GM21381 (cell line): ENCODE results near the gene OLFM1.

Source experiments
- ATAC-seq: cut with Tn5 transposase; IDR thresholded peaks from one replicate; pipeline ENCODE4 v1.9.1; 2021; ENCODE audit warnings: mild to moderate bottlenecking, moderate library complexity; ENCODE audit not compliant: unreplicated experiment

The OLFM1 gene

DNA sequence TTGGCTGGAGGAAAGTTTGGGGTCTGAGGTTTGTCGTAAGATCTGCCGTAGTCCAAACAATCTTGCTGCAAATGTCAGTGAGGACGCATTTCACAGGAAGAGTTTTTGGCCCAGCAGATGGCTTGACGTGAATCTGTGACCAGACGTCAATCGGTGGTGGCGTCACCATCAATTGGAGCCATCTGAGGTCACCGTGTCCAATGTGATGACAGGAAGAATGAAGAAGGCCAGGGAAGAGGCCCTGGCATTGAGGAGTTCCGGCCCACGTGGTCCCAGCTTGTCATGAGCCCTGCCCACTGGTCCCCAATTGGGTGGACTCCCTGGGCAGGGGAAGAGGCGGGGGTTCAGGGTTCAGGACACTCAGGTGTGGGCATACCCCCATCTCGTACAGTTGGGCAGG lies 79.9 kb downstream of the OLFM1 start:
- ATAC-seq = no peak

DNA sequence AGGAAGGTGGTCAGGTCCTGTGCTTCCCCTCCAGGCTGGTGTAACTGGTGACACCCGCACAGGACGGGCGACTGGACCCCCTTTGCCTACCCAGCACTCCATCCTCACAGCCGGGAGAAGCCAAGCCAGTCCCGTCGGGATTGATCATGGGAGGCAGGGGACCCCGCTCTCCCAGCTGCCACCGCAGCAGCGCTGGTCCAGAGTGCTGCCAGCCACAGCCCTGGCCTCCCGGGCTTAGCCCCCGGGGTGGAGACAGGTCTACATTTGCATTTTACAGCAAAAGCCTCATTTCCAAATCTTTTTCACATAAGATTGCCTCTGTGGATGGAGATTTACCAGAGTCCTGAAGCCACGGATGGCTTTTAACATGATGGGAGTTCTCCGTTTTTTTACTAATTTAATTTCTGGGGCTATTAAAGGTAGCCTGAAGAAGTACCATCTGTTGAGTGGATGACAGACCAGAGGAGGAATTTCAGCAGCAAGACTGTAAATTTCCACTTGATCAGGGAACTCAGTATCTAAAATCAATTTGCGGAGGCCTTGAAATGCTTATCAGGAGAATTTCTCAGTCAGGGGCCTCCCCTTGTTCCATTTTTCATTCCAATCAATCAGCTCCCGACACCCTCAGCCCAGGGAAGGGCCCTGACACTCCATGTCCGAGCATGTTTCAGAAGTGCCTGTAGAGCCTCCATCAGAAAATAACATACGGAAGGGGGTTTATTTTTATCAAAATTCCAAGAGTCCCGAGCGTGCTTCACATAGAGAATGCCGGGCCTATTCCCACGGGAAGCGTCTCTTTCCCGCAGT lies 80.6 kb downstream of the OLFM1 start:
- no peak for ATAC-seq

DNA sequence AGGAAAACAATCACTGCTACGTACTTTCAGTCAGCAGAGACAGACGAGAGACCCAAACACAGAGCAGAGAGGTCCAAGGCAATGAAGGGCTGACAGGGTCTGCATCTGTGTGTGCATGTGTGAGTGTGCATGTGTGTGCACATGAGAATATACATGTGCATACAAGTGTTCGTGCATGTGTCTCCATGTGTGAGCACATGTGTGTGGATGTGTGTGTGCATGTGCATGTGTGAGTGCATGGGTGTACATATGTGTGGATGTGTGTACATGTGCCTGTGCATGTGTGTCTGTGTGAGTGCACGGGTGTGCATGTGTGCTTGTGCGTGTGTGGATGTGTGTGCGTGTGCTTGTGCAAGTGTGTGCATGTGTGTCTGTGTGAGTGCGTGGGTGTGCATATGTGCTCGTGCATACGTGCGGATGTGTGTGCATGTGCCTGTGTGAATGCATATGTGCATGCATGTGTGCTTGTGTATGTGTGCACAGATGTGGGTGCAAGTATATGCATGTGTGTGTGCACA lies 82.3 kb downstream of the OLFM1 start:
- no peak for ATAC-seq

DNA sequence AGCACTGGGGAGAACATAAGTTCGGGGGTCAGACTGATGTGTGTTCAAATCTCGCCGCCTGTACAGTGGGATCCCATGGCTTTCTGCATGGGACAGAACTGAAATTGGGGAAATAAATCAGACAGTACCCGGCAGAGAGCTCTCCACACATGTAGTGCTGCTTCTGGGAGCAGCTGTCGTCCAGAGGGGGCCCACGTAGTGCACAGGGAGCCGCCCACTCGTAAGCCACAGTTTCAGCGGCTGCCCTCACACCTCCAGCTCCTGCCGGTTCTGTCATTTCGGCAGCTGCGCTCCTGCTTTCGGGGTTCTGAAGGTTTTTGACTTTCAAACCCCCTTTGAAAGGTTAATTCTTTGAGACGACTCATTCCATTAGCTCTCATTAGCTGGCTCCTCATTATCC lies 83.1 kb downstream of the OLFM1 start:
- ATAC-seq = no peak
